ENCODE results near the gene CAPN8.

Gene CAPN8

GRCh38 chr1:223665592-223666312 is at the start of gene CAPN8:
CAPN8 (minus strand) TSS chr1:223665701; CDS start chr1:223665646, 55 bp downstream.
- no peak for DNase-seq

- no peak for DNase-seq
Observed at GRCh38 chr1:223714849-223715603, 49.5 kb upstream of the CAPN8 start.

- DNase-seq, result no peak
Observed at GRCh38 chr1:223714421-223714724, 48.9 kb upstream of the CAPN8 start.

GRCh38 chr1:223713546-223714420 is 48.3 kb upstream of the CAPN8 start:
- DNase-seq, result no peak

- DNase-seq, result peak in 2 of 4 experiments; percentile 17 to 30
Observed at GRCh38 chr1:223712850-223713474, 47.5 kb upstream of the CAPN8 start.

- peak in 2 of 4 experiments; percentile 20 to 41 for DNase-seq
Observed at GRCh38 chr1:223712194-223712849, 46.8 kb upstream of the CAPN8 start, which contains the start of gene CAPN2. CAPN2 (plus strand) TSS chr1:223712539; CDS start chr1:223712641, 102 bp downstream.

GRCh38 chr1:223711747-223712193 is 46.3 kb upstream of the CAPN8 start:
- DNase-seq, result no peak

GRCh38 chr1:223711173-223711572 is 45.7 kb upstream of the CAPN8 start:
- no peak for DNase-seq

GRCh38 chr1:223710179-223711133 is 45.0 kb upstream of the CAPN8 start:
- DNase-seq, result no peak

GRCh38 chr1:223709598-223709997 is 44.1 kb upstream of the CAPN8 start:
- no peak for DNase-seq

- no peak for DNase-seq
Observed at GRCh38 chr1:223708651-223709268, 43.3 kb upstream of the CAPN8 start.

GRCh38 chr1:223708001-223708359 is 42.5 kb upstream of the CAPN8 start:
- DNase-seq, result no peak

- DNase-seq, result no peak
Observed at GRCh38 chr1:223707256-223708000, 41.9 kb upstream of the CAPN8 start.

- DNase-seq, result no peak
Observed at GRCh38 chr1:223706077-223706973, 40.8 kb upstream of the CAPN8 start.

- no peak for DNase-seq
Observed at GRCh38 chr1:223704921-223705878, 39.7 kb upstream of the CAPN8 start.

GRCh38 chr1:223703668-223704013 is 38.1 kb upstream of the CAPN8 start:
- no peak for DNase-seq
